C4-2B (cell line): Measurements from ENCODE around the gene PLSCR1.

Experiments
- H3K27ac ChIP-seq: fragments of 450-650 bp; 2 replicates; pipeline ENCODE4 v1.5.1; 2017
- ZFX ChIP-seq: fragments of 450-650 bp; IDR thresholded peaks from 2 replicates; pipeline ENCODE4 v1.6.1; 2017
- TF ChIP-seq, protein P1 (sequence below): fragments of 450-650 bp; conservative IDR thresholded peaks from 2 replicates; pipeline ENCODE4 v1.5.1; 2017; ENCODE audit warnings: mild to moderate bottlenecking

The PLSCR1 gene

DNA sequence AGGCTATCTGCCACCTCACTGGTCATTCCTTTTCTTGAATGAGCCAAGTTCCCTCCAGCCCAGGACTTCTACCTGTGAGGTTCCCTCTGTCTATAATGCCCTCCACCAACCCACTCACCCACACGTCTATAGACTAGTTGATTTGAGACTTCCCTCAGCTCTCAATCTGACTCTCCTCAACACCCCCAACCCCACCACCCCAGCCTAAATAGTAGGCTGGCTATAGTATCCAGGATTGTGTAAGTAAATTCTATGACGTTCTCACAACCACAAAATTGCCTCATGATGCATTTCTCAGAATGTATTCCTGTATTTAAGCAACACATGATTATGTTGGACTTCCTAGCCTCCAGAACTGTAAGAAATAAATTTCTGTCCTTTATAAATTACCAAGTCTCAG, 2.2 kb downstream of the PLSCR1 start:
- TF ChIP-seq, protein P1, sequence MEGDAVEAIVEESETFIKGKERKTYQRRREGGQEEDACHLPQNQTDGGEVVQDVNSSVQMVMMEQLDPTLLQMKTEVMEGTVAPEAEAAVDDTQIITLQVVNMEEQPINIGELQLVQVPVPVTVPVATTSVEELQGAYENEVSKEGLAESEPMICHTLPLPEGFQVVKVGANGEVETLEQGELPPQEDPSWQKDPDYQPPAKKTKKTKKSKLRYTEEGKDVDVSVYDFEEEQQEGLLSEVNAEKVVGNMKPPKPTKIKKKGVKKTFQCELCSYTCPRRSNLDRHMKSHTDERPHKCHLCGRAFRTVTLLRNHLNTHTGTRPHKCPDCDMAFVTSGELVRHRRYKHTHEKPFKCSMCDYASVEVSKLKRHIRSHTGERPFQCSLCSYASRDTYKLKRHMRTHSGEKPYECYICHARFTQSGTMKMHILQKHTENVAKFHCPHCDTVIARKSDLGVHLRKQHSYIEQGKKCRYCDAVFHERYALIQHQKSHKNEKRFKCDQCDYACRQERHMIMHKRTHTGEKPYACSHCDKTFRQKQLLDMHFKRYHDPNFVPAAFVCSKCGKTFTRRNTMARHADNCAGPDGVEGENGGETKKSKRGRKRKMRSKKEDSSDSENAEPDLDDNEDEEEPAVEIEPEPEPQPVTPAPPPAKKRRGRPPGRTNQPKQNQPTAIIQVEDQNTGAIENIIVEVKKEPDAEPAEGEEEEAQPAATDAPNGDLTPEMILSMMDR: no peak
- TF ChIP-seq ZFX: no peak
- H3K27ac ChIP-seq: no peak overlapping the region

DNA sequence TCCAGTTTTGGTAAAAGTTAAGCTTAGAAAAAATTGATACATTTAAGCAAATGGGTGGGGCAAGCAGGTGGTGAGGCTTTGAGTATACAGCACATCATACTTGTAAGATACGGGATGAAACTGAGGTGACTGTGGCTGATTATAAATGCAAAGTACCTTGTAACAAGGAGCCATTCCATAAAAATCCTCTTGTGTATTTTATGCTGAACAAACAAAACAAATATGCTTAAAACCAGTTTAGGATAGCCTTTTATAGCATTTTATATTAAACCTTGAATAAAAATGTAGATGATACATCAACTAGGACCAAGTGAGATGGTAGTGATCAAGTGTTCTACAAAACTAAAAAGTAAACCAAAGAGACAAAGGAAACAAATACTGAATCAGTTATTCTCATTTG, 3.4 kb downstream of the PLSCR1 start:
- TF ChIP-seq ZFX: no peak
- TF ChIP-seq, protein P1: no peak
- no peak overlapping the region for H3K27ac ChIP-seq

DNA sequence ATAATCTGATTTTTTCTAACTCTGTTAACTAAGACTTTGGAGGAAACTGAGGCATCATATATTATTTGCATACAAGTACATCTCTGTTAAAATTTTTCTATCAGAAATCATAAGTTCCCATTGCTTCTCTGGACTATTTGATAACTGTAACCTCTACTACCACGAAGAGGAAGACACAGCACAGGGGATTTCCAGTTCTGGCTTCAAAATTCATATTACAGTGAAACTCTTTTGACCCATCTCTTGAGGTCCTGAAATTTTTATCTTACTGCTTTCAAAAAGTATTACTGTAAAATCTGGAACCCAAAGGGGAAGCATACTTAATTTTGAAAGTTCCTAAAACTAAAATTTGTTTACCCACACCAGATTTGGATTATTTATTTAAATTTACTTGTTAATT, 4.2 kb downstream of the PLSCR1 start:
- no peak overlapping the region for H3K27ac ChIP-seq

DNA sequence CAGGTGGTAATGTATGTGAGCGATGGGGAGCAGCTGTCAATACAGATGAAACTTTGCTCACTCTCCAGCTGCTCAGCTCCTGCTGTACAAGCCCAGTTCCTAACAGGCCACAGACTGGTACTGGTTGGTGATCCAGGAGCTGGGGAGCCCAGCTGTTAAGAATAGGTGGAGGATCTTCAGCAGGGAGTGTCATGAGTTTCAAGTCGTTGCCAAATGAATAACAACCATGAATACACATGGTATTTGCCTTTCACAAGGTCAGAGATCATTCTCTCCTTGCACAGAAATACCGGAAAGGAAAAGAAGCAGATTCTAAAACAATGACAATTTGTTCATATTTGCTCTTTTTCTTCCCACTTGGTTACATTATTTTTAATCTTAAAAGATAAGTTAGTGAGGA, 5.1 kb downstream of the PLSCR1 start:
- TF ChIP-seq, protein P1: no peak
- no peak for TF ChIP-seq ZFX
- H3K27ac ChIP-seq: no peak overlapping the region

More for the DNA sequence above, 4.2 kb downstream of the PLSCR1 start:
- TF ChIP-seq ZFX: no peak
- TF ChIP-seq, protein P1: no peak

DNA sequence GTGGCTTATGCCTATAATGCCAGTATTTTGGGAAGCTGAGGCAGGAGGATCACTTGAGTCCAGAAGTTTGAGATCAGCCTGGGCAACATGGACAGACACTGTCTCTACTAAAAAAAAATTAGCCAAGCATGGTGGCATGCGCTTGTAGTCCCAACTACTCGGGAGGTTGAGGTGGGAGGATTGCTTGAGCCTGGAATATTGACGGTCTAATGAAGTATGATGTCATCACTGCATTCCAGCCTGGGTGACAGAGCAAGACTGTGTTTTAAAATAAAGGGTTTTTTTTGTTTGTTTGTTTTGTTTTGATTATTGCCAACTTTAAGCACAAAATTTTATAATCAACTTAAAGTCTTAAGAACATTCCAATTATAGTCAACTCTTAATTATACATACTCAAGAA, 6.8 kb downstream of the PLSCR1 start:
- H3K27ac ChIP-seq: no peak overlapping the region
- no peak for TF ChIP-seq ZFX
- TF ChIP-seq, protein P1: no peak

DNA sequence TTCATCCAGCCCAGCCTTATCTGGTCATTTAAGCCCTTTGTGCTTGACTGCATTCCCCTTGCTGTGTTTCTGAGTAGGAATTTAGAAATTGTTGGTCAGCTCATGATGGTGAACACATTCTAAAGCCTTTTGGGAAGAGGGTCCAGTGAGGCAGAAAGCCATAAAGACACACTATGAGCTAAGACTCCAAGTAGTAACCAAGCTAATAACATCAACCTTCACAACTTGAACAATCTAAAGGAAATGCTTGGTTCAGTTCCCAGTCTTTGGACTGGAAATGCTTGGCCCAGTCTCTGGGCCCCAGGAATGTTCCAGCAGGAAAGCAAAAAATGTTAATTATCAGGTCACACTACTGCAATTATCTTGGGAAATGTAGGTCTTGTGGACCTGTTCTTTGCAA, 7.7 kb downstream of the PLSCR1 start:
- H3K27ac ChIP-seq: no peak overlapping the region
- TF ChIP-seq, protein P1: no peak
- no peak for TF ChIP-seq ZFX

DNA sequence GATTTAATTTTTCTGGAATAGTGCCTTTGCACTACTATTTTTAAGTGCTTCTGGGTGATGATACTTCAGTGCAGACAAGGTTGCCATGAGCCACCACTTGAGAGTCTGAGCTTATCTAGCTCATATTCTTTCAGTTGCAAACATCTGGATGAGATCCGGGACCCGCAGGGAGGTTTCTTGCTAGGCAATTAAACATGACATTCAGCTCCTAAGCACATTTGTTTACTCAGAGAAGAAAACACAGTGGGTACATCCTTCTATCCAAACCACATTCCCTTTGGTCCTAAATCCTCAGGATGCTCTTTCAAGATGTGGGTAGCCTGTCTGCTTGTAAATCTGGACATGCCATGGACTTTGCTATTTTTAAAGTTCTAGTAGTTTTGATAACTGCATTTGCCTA, 12.0 kb downstream of the PLSCR1 start:
- no peak overlapping the region for H3K27ac ChIP-seq

More for the DNA sequence above, 12.0 kb downstream of the PLSCR1 start:
- TF ChIP-seq ZFX: no peak
- TF ChIP-seq, protein P1: no peak
